Suppressor macrophage treated with lipopolysaccharide for 4 hours (primary cell): ENCODE data around the gene CNDP2.
"Not testable (repeated sequence)": the region's sequence is repeated elsewhere in the genome, so short reads cannot be mapped to it uniquely, and the experiment has no call there.

Experiments used
- DNase-seq: peaks from one replicate; pipeline ENCODE4 v3.0.0-alpha.2; 2020

Gene CNDP2

GRCh38 chr18:74540652-74541421 lies 44.7 kb downstream of the CNDP2 start:
- DNase-seq = no peak

GRCh38 chr18:74541703-74542555 lies 45.8 kb downstream of the CNDP2 start:
- DNase-seq = no peak

DNA sequence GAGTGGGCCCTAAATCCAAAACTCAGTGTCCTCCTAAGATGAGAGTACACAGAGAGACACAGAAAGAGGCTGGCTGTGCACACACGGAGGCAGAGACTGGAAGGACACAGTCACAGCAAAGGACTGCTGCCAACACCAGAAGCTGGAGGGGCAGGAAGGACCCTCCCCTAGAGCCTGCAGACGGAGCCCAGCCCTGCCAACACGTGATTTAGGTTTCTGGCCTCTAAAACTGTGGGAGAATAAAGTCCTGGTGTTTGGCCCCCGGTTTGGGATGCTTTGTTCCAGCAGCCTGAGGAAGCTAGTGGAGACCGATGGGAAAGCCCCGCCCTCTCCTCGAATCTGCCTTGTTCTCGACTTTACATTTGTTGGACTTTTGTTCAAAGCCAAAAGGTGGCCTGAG lies 48.7 kb downstream of the CNDP2 start:
- no peak for DNase-seq

- DNase-seq = no peak
Observed at GRCh38 chr18:74546007-74546406, 49.8 kb downstream of the CNDP2 start.

GRCh38 chr18:74546751-74547530 lies 50.8 kb downstream of the CNDP2 start:
- DNase-seq = peak; percentile 25

DNA sequence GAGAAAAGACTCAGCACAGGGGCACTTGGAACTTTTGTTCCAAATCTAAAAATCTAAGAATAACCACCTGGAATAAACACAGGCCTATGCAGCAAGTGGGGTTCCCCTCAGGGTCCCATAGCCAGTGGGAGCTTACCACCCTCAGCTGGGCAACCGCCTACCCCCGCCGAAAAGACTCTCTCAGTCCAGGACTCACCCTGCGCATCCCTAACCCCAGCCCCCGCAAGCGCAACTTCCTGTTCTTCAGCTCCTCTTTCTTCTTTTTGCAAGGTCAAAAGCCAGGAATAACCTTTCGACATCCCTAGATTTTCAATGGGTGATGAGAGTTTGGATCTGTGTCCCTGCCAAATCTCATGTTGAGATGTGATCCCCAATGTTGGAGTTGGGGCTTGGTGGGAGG lies 51.7 kb downstream of the CNDP2 start:
- no peak for DNase-seq

GRCh38 chr18:74549591-74550104 lies 53.5 kb downstream of the CNDP2 start:
- DNase-seq = no peak

- no peak for DNase-seq
Observed at GRCh38 chr18:74550886-74551285, 54.7 kb downstream of the CNDP2 start.

GRCh38 chr18:74551452-74551851 lies 55.3 kb downstream of the CNDP2 start:
- DNase-seq = no peak

DNA sequence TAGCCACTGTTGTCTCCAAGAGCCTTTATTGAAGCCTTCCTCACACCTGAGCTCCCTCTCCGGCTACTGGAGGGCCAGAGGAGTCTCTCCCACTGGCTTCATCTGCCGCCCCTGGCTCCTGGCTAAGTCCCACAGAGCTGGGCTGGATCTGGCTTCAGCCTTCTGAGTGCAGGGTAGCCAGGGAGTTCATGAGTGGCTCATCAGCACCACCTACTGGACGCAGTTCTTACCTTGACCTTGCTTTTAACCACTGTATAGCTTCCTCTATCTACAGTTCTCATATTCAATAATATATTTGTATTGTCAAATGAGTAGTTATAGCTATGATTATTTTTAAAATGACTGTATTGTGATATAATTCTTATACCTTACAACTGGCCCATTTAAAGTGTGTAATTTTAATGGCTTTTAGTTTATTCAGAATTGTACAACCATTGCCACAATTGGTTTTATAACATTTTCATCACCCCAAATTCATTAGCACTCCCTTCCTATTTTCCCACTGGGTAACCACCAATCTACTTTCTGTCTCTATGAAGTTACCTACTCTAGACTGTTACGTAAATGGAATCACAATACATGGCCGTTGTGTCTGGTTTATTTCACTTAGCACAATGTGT lies 55.9 kb downstream of the CNDP2 start:
- DNase-seq = peak; percentile 93

- no peak for DNase-seq
Observed at GRCh38 chr18:74556126-74556525, 60.0 kb downstream of the CNDP2 start.

DNA sequence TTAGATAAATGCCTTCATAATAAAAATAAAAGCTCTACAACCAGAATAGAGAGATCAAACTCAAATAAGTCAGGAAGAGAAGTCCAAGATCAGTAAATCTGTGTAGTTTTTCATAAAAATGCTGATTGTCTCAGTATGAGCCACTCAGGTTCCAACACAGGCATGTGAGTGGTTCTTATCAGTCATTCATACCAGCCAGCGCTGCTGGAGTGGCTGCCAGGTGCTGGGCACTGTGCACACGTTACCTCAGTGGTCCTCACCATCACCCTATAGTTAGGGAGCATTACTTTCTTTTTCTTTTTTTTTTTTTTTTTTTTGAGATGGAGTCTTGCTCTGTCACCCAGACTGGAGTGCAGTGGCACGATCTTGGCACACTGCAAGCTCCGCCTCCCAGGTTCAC lies 61.9 kb downstream of the CNDP2 start:
- DNase-seq = no peak

GRCh38 chr18:74562131-74562730 lies 66.1 kb downstream of the CNDP2 start:
- no peak for DNase-seq

- no peak for DNase-seq
Observed at GRCh38 chr18:74562775-74563174, 66.6 kb downstream of the CNDP2 start.

DNA sequence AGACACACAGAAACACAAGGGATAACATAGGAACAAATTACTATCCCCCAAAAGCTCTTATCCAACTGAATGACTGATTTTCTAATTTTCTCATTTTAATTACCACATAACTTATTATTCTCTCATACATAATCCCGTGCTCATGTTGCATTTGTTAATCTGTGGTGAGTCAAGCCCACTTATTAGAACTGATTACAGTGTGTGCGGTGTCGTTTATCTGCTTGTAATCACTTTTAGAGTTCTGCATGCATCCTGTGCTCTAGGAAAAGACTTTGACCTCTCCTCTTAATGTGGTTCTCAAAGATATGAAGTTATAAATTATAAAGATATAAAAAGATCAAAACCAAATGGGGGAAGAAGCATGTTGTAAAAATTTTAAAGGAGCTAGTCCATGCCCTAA lies 67.8 kb downstream of the CNDP2 start:
- DNase-seq = no peak

GRCh38 chr18:74565164-74565563 lies 69.0 kb downstream of the CNDP2 start:
- not testable (repeated sequence) for DNase-seq

GRCh38 chr18:74565993-74566392 lies 69.8 kb downstream of the CNDP2 start:
- DNase-seq = not testable (repeated sequence)

DNA sequence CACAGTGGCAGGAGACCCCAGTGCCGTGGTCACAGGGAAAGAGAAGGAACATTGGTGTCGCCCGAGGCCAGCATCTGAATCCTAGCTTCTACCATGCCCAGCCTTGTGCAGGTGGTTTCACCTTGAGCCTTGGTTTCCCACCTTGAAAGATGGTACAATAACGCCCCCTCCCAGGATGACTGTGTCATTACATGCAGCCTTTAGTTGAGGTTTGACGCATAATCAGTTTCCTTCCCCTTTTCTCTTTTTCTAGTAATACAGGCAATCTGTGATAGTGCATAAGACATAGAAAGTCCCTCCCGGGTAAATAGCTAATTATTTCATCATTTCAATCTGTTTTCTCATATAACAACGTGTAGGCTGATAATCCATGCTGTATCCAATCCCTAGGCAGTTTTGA lies 71.7 kb downstream of the CNDP2 start:
- DNase-seq = peak; percentile 69

- DNase-seq = no peak
Observed at GRCh38 chr18:74569401-74569800, 73.2 kb downstream of the CNDP2 start.

GRCh38 chr18:74570266-74570665 lies 74.1 kb downstream of the CNDP2 start:
- no peak for DNase-seq

DNA sequence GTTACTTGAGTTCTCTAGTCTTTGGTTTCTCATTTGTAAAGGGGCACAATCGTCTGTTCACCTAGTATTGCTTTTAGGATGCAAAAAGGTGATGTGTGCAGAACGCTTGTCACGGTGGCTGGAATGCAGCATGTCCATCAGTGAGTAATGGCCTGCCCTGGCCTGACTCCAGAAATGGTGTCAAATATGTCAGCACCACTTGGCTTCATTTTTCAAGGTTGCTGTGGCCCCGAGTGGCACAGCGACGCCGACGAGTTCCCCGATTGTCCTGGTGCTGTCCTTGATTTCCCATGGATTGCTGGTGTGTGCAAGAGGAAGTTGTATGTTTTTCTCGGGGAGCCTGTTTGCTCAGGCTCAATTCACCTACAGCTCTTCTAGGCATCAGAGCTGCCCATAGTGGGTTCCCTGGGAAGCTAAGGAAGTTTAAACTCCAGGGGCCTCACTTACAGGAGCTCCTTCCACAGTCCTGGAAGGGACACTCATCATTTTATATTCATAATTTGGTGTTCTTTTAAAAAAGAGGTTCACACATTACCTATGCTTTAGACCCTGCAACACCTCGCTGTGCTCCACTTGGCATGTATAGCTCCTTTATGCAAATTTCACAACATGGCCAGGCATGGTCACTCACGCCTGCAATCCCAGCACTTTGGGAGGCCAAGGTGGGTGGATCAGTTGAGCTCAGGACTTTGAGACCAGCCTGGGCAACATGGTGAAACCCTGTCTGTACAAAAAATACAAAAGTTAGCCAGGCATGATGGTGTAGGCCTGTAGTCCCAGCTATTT lies 75.9 kb downstream of the CNDP2 start:
- no peak for DNase-seq
